HG03066 (cell line): ENCODE results near the gene HNRNPU.

Experiments
- ATAC-seq: cut with Tn5 transposase; IDR thresholded peaks from one replicate; pipeline ENCODE4 v1.9.1; 2021; ENCODE audit warnings: low read depth; ENCODE audit not compliant: unreplicated experiment

Gene HNRNPU

GRCh38 chr1:244813327-244813726 lies 51.0 kb downstream of the HNRNPU start:
- ATAC-seq: no peak

- no peak for ATAC-seq
Measured at GRCh38 chr1:244810221-244810620, 54.1 kb downstream of the HNRNPU start.

GRCh38 chr1:244807138-244807537 lies 57.2 kb downstream of the HNRNPU start:
- no peak for ATAC-seq

- ATAC-seq: no peak
Measured at GRCh38 chr1:244804841-244805240, 59.5 kb downstream of the HNRNPU start.

GRCh38 chr1:244802556-244803239 lies 61.6 kb downstream of the HNRNPU start:
- no peak for ATAC-seq

GRCh38 chr1:244802041-244802440 lies 62.3 kb downstream of the HNRNPU start:
- ATAC-seq: no peak

GRCh38 chr1:244801246-244801645 lies 63.1 kb downstream of the HNRNPU start:
- peak; percentile 65 for ATAC-seq

GRCh38 chr1:244800821-244801220 lies 63.5 kb downstream of the HNRNPU start:
- no peak for ATAC-seq
